CD4-positive, alpha-beta T cell treated with Interleukin-6 for 4 hours (primary cell): ENCODE data around the gene BMP8B.
"Not testable (repeated sequence)": the region's sequence is repeated elsewhere in the genome, so short reads cannot be mapped to it uniquely, and the experiment has no call there.

Experiments
- DNase-seq: peaks from one replicate; pipeline ENCODE4 v3.0.0-alpha.2; 2020; ENCODE audit warnings: mixed read lengths

Gene BMP8B

GRCh38 chr1:39788758-39789570 lies at the start of gene BMP8B:
Gene BMP8B, minus strand, starts transcription at chr1:39788865. Its CDS starts 380 bp downstream, at chr1:39788485.
- peak; percentile 51 for DNase-seq

- no peak for DNase-seq
Observed at GRCh38 chr1:39836595-39837110, 48.0 kb upstream of the BMP8B start.

GRCh38 chr1:39835935-39836594 lies 47.4 kb upstream of the BMP8B start:
- DNase-seq, result no peak

- no peak for DNase-seq
Observed at GRCh38 chr1:39835110-39835509, 46.4 kb upstream of the BMP8B start.

GRCh38 chr1:39833621-39834385 lies 45.1 kb upstream of the BMP8B start:
- no peak for DNase-seq

GRCh38 chr1:39833121-39833520 lies 44.5 kb upstream of the BMP8B start:
- DNase-seq, result no peak

GRCh38 chr1:39832294-39832693 lies 43.6 kb upstream of the BMP8B start:
- no peak for DNase-seq

- DNase-seq, result no peak
Observed at GRCh38 chr1:39829791-39830533, 41.3 kb upstream of the BMP8B start.

- no peak for DNase-seq
Observed at GRCh38 chr1:39828734-39829133, 40.1 kb upstream of the BMP8B start.

GRCh38 chr1:39828255-39828654 lies 39.6 kb upstream of the BMP8B start:
- not testable (repeated sequence) for DNase-seq

GRCh38 chr1:39827201-39827600 lies 38.5 kb upstream of the BMP8B start:
- no peak for DNase-seq

- DNase-seq, result no peak
Observed at GRCh38 chr1:39826583-39826982, 37.9 kb upstream of the BMP8B start.

GRCh38 chr1:39825432-39825941 lies 36.8 kb upstream of the BMP8B start:
- no peak for DNase-seq

GRCh38 chr1:39823450-39823849 lies 34.8 kb upstream of the BMP8B start:
- DNase-seq, result not testable (repeated sequence)

GRCh38 chr1:39822146-39822545 lies 33.5 kb upstream of the BMP8B start:
- DNase-seq, result no peak

- DNase-seq, result no peak
Observed at GRCh38 chr1:39819091-39819812, 30.6 kb upstream of the BMP8B start.

- no peak for DNase-seq
Observed at GRCh38 chr1:39818482-39818881, 29.8 kb upstream of the BMP8B start.

GRCh38 chr1:39817091-39817932 lies 28.6 kb upstream of the BMP8B start:
- peak; percentile 73 for DNase-seq

GRCh38 chr1:39816415-39817090 lies 27.9 kb upstream of the BMP8B start:
- DNase-seq, result peak; percentile 73

GRCh38 chr1:39812913-39813312 lies 24.2 kb upstream of the BMP8B start:
- DNase-seq, result no peak
